NCI-H82 treated with DMSO at 0.1 percent for 48 hours (cell line): ENCODE data around the gene PSORS1C2.

ENCODE experiments used
- DNase-seq: peaks from one replicate; lab custom pipeline; 2025; ENCODE audit not compliant: unreplicated experiment; lab: John Stamatoyannopoulos, UW

The PSORS1C2 gene

GRCh38 chr6:31143148-31143547 lies 4.3 kb upstream of the PSORS1C2 start:
- no peak for DNase-seq

- DNase-seq: peak; percentile 46
Measured at GRCh38 chr6:31142361-31142761, 3.5 kb upstream of the PSORS1C2 start.

GRCh38 chr6:31140643-31141042 lies 1.8 kb upstream of the PSORS1C2 start:
- DNase-seq: no peak

GRCh38 chr6:31139599-31139998 lies 733 bp upstream of the PSORS1C2 start:
- no peak for DNase-seq

- no peak for DNase-seq
Measured at GRCh38 chr6:31135710-31136109, 3.2 kb downstream of the PSORS1C2 start.

- DNase-seq: no peak
Measured at GRCh38 chr6:31132806-31133205, 6.1 kb downstream of the PSORS1C2 start.

- no peak for DNase-seq
Measured at GRCh38 chr6:31131595-31131994, 7.3 kb downstream of the PSORS1C2 start.

- no peak for DNase-seq
Measured at GRCh38 chr6:31130751-31131150, 8.1 kb downstream of the PSORS1C2 start.

- no peak for DNase-seq
Measured at GRCh38 chr6:31129130-31129529, 9.7 kb downstream of the PSORS1C2 start.

GRCh38 chr6:31128093-31128676 lies 10.7 kb downstream of the PSORS1C2 start:
- no peak for DNase-seq

- no peak for DNase-seq
Measured at GRCh38 chr6:31126396-31127175, 12.3 kb downstream of the PSORS1C2 start.

- no peak for DNase-seq
Measured at GRCh38 chr6:31125586-31126363, 13.1 kb downstream of the PSORS1C2 start.

GRCh38 chr6:31125162-31125561 lies 13.7 kb downstream of the PSORS1C2 start:
- DNase-seq: no peak

GRCh38 chr6:31122791-31123706 lies 15.8 kb downstream of the PSORS1C2 start:
- no peak for DNase-seq

- no peak for DNase-seq
Measured at GRCh38 chr6:31121131-31121790, 17.6 kb downstream of the PSORS1C2 start.

GRCh38 chr6:31120151-31120915 lies 18.5 kb downstream of the PSORS1C2 start, which contains the start of gene CDSN:
CDSN (minus strand) TSS chr6:31120446; CDS start chr6:31120419, 27 bp downstream.
- no peak for DNase-seq

GRCh38 chr6:31118178-31118577 lies 20.7 kb downstream of the PSORS1C2 start:
- DNase-seq: no peak

GRCh38 chr6:31116661-31117385 lies 22.0 kb downstream of the PSORS1C2 start:
- no peak for DNase-seq
